Trophoblast cell (in vitro differentiated cells and primary cell): ENCODE results near the gene CPXM1.

Source experiments
- DNase-seq, 2 donors: peaks; one replicate each; pipeline ENCODE4 v3.0.0-alpha.2; 2016
- H2AFZ ChIP-seq: 2 replicates; pipeline ENCODE4 v1.6.1; 2013; ENCODE audit warnings: low read length, moderate library complexity, mild to moderate bottlenecking; ENCODE audit not compliant: insufficient read depth, poor library complexity
- H2AK5ac ChIP-seq: 2 replicates; pipeline ENCODE4 v1.6.1; 2013; ENCODE audit warnings: mild to moderate bottlenecking, low read length
- H2BK120ac ChIP-seq: 2 replicates; pipeline ENCODE4 v1.6.1; 2013; ENCODE audit warnings: low read length, mild to moderate bottlenecking, moderate library complexity; ENCODE audit not compliant: insufficient read depth, poor library complexity
- H2BK12ac ChIP-seq: 2 replicates; pipeline ENCODE4 v1.6.1; 2013; ENCODE audit warnings: mild to moderate bottlenecking, low read length, moderate library complexity
- H2BK5ac ChIP-seq: 2 replicates; pipeline ENCODE4 v1.6.1; 2013; ENCODE audit warnings: low read length, low read depth, moderate library complexity, mild to moderate bottlenecking; ENCODE audit not compliant: poor library complexity
- H3K14ac ChIP-seq: 2 replicates; pipeline ENCODE4 v1.6.1; 2013; ENCODE audit warnings: mild to moderate bottlenecking, low read length
- H3K18ac ChIP-seq: 2 replicates; pipeline ENCODE4 v1.6.1; 2013; ENCODE audit warnings: mild to moderate bottlenecking, low read length
- H3K23ac ChIP-seq: 2 replicates; pipeline ENCODE4 v1.6.1; 2013; ENCODE audit warnings: low read length
- H3K27ac ChIP-seq: 2 replicates; pipeline ENCODE4 v1.5.1; 2013; ENCODE audit warnings: low read depth, mild to moderate bottlenecking, inconsistent platforms, low read length, moderate library complexity
- H3K27me3 ChIP-seq: 2 replicates; pipeline ENCODE4 v1.6.1; 2013; ENCODE audit warnings: inconsistent platforms, mild to moderate bottlenecking, low read length, moderate library complexity; ENCODE audit not compliant: insufficient read depth
- H3K36me3 ChIP-seq, 2 experiments: 1 replicate in 1 of 2; 2 replicates in 1 of 2; pipeline ENCODE4 v1.6.1; 2013; ENCODE audit warnings: low read length in 2 of 2, mild to moderate bottlenecking in 2 of 2, moderate library complexity in 1 of 2; ENCODE audit not compliant: insufficient read depth in 2 of 2, control insufficient read depth in 1 of 2
- H3K4ac ChIP-seq: 2 replicates; pipeline ENCODE4 v1.6.1; 2013; ENCODE audit warnings: low read depth, mild to moderate bottlenecking, low read length, moderate library complexity
- H3K4me1 ChIP-seq, 2 experiments: 1 replicate in 1 of 2; 2 replicates in 1 of 2; pipeline ENCODE4 v1.6.1; 2013; ENCODE audit warnings: low read length in 2 of 2, mild to moderate bottlenecking in 2 of 2, moderate library complexity in 1 of 2; ENCODE audit not compliant: insufficient read depth in 2 of 2, control insufficient read depth in 1 of 2
- H3K4me2 ChIP-seq: 2 replicates; pipeline ENCODE4 v1.6.1; 2013; ENCODE audit warnings: inconsistent platforms, mild to moderate bottlenecking, low read length, moderate library complexity
- H3K4me3 ChIP-seq: 2 replicates; pipeline ENCODE4 v1.5.1; 2013; ENCODE audit warnings: mild to moderate bottlenecking, low read depth, low read length, inconsistent platforms
- H3K79me1 ChIP-seq: one replicate; pipeline ENCODE4 v1.6.1; 2013; ENCODE audit warnings: low read length
- H3K79me2 ChIP-seq: 2 replicates; pipeline ENCODE4 v1.6.1; 2013; ENCODE audit warnings: low read length, mild to moderate bottlenecking; ENCODE audit not compliant: control insufficient read depth, insufficient read depth, poor library complexity
- H3K9ac ChIP-seq: 2 replicates; pipeline ENCODE4 v1.6.1; 2013; ENCODE audit warnings: mild to moderate bottlenecking, low read length
- H3K9me3 ChIP-seq: 2 replicates; pipeline ENCODE4 v1.6.1; 2013; ENCODE audit warnings: low read depth, mild to moderate bottlenecking, control low read depth, inconsistent platforms, low read length; ENCODE audit not compliant: insufficient read depth
- H4K12ac ChIP-seq: 2 replicates; pipeline ENCODE4 v1.6.1; 2013; ENCODE audit warnings: low read depth, mild to moderate bottlenecking, low read length, moderate library complexity
- H4K8ac ChIP-seq: 2 replicates; pipeline ENCODE4 v1.6.1; 2013; ENCODE audit warnings: low read depth, mild to moderate bottlenecking, low read length, moderate library complexity
- H4K91ac ChIP-seq: one replicate; pipeline ENCODE4 v1.6.1; 2013; ENCODE audit warnings: low read depth, mild to moderate bottlenecking, low read length, moderate library complexity
- WGBS: extraction: QIAGEN DNeasy Blood & Tissue Kit; methylation state at CpG from one replicate; pipeline ENCODE4 v1.1.7; 2013; ENCODE audit warnings: missing lambda C conversion rate; ENCODE audit not compliant: insufficient read length, insufficient coverage; ENCODE audit errors: extremely low coverage; 5-methylcytosine and 5-hydroxymethylcytosine counted together

The CPXM1 gene

DNA sequence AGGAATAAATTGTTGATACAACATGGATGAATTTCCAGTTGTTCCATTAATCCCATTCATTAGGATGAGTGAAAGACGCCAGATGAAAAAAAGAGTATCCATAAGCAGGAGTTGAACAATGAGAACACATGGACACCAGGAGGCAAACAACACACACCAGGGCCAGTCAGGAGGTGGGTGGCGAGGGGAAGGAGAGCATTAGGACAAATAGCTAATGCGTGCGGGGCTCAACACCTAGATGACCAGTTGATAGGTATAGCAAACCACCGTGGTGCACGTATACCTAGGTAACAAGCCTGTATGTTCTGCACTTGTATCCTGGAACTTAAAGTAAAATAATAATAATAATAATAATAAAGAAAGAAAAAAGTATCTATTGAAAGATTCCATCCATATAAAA is 28.9 kb upstream of the CPXM1 start:
- Histone ChIP-seq H3K27me3 (no peaks in the 10 kb centered on the region), H3K14ac (no peak overlapping the region), H2AK5ac (no peak overlapping the region), H3K18ac (no peak overlapping the region), H3K23ac (no peak overlapping the region), H3K9me3 (no peaks in the 10 kb centered on the region), H3K79me1 (no peaks in the 10 kb centered on the region), H2AFZ (no peak overlapping the region), H2BK12ac (no peak overlapping the region), H3K36me3 (no peaks in the 10 kb centered on the region), H2BK5ac (no peak overlapping the region), H3K4me3 (no peak overlapping the region), H3K4me1 (no peaks in the 10 kb centered on the region), H3K27ac (no peak overlapping the region), H3K4me2 (no peak overlapping the region), H4K12ac (no peak overlapping the region), H3K9ac (no peak overlapping the region), H4K8ac (no peak overlapping the region), H3K4ac (no peak overlapping the region), H4K91ac (no peak overlapping the region), H3K79me2 (no peaks in the 10 kb centered on the region), H2BK120ac (no peak overlapping the region)
- WGBS = no CpG with 5 or more reads among the region's 6 CpGs
- DNase-seq = no peak

GRCh38 chr20:2826655-2827054 is 26.2 kb upstream of the CPXM1 start:
- H3K9me3 ChIP-seq = no peaks in the 10 kb centered on the region
- no peak overlapping the region for H3K4me3 ChIP-seq
- no peak overlapping the region for H3K18ac ChIP-seq
- no peaks in the 10 kb centered on the region for H3K79me2 ChIP-seq
- no peaks in the 10 kb centered on the region for H3K27me3 ChIP-seq
- peaks cover 0 to 2% of the 10 kb centered on the region in 2 experiments for H3K4me1 ChIP-seq
- WGBS = no CpG with 5 or more reads among the region's 4 CpGs
- no peak overlapping the region for H2AFZ ChIP-seq
- H3K27ac ChIP-seq = no peak overlapping the region
- H4K91ac ChIP-seq = no peak overlapping the region
- no peak for DNase-seq
- no peak overlapping the region for H3K23ac ChIP-seq
- H2BK120ac ChIP-seq = no peak overlapping the region
- no peak overlapping the region for H2BK5ac ChIP-seq
- H4K8ac ChIP-seq = no peak overlapping the region
- no peak overlapping the region for H3K14ac ChIP-seq
- H2AK5ac ChIP-seq = no peak overlapping the region
- H3K36me3 ChIP-seq = no peaks in the 10 kb centered on the region
- no peak overlapping the region for H3K4me2 ChIP-seq
- no peak overlapping the region for H2BK12ac ChIP-seq
- H3K4ac ChIP-seq = no peak overlapping the region
- H3K79me1 ChIP-seq = no peaks in the 10 kb centered on the region
- H3K9ac ChIP-seq = no peak overlapping the region
- H4K12ac ChIP-seq = no peak overlapping the region

DNA sequence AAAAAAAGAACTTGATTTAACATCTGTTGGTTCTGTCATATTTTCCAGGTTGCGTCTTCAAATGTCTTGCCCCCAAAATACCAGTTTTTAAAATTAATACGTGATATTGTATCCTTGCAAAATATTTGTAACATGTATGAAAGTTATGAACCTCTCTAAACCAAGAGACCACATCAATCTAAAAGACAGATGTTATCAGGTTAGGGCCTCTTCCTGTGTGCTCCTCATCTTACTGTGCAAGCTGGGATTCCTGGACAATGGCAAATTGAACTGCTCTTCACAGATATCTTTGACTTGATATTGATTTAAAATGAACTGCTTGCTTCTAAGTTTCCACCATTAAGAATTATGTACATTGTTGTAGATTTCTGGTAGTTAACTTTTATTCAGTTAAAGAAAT is 25.3 kb upstream of the CPXM1 start:
- Histone ChIP-seq H2BK5ac (no peak overlapping the region), H3K27me3 (no peaks in the 10 kb centered on the region), H2BK12ac (no peak overlapping the region), H3K36me3 (no peaks in the 10 kb centered on the region), H4K12ac (no peak overlapping the region), H2BK120ac (no peak overlapping the region), H3K9ac (no peak overlapping the region), H3K4me2 (no peak overlapping the region), H4K91ac (no peak overlapping the region), H3K4me1 (peaks cover 5 to 7% of the 10 kb centered on the region in 2 experiments), H3K23ac (no peak overlapping the region), H4K8ac (no peak overlapping the region), H2AK5ac (no peak overlapping the region), H3K27ac (no peak overlapping the region), H3K79me1 (peaks cover 5% of the 10 kb centered on the region), H3K4ac (no peak overlapping the region), H3K79me2 (no peaks in the 10 kb centered on the region), H3K4me3 (no peak overlapping the region), H3K14ac (no peak overlapping the region), H3K18ac (no peak overlapping the region), H3K9me3 (no peaks in the 10 kb centered on the region), H2AFZ (no peak overlapping the region)
- WGBS = no CpG with 5 or more reads among the region's 2 CpGs
- DNase-seq = no peak

- H3K4me2 ChIP-seq = no peak overlapping the region
- no peak overlapping the region for H2AK5ac ChIP-seq
- no peak overlapping the region for H4K12ac ChIP-seq
- no peaks in the 10 kb centered on the region for H3K36me3 ChIP-seq
- no CpG with 5 or more reads among the region's 5 CpGs for WGBS
- no peak overlapping the region for H3K18ac ChIP-seq
- H3K4ac ChIP-seq = no peak overlapping the region
- no peak overlapping the region for H3K9ac ChIP-seq
- H2BK120ac ChIP-seq = no peak overlapping the region
- no peak overlapping the region for H3K23ac ChIP-seq
- H3K27ac ChIP-seq = no peak overlapping the region
- no peak overlapping the region for H2BK12ac ChIP-seq
- H3K79me1 ChIP-seq = peaks cover 10% of the 10 kb centered on the region
- no peak overlapping the region for H3K14ac ChIP-seq
- H3K9me3 ChIP-seq = no peaks in the 10 kb centered on the region
- H4K91ac ChIP-seq = no peak overlapping the region
- H2BK5ac ChIP-seq = no peak overlapping the region
- peaks cover 10 to 17% of the 10 kb centered on the region in 2 experiments for H3K4me1 ChIP-seq
- H3K4me3 ChIP-seq = no peak overlapping the region
- peaks cover 3% of the 10 kb centered on the region for H3K79me2 ChIP-seq
- no peaks in the 10 kb centered on the region for H3K27me3 ChIP-seq
- no peak for DNase-seq
- H2AFZ ChIP-seq = no peak overlapping the region
- no peak overlapping the region for H4K8ac ChIP-seq
Measured at GRCh38 chr20:2822073-2822472, 21.6 kb upstream of the CPXM1 start.
